GM21737 (cell line): ENCODE results near the gene KRT80.

ENCODE experiments used
- ATAC-seq: cut with Tn5 transposase; IDR thresholded peaks from one replicate; pipeline ENCODE4 v1.9.1; 2021; ENCODE audit warnings: mild to moderate bottlenecking, moderate library complexity; ENCODE audit not compliant: unreplicated experiment

Gene KRT80

GRCh38 chr12:52229836-52230343 lies 38.1 kb upstream of the KRT80 start:
- ATAC-seq: no peak

- no peak for ATAC-seq
Observed at GRCh38 chr12:52228931-52229330, 37.1 kb upstream of the KRT80 start.

DNA sequence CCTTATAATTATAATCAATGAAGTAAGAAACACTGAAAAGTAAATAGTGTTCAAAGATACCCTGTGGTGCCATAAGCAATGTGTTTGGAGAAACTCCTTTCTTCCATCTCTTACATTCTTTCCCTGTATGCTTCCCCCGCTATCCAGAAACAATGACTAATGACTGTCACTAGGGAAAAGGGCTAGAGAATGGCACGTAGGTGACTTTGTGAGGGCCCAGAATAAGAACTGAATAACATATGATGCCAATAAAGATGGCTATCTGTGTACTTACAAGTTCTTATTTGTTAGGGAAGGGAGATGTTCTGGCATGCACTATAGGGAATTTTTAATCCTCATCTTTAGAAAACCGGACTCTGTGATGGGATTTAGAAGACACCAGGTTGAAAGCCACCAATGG lies 36.6 kb upstream of the KRT80 start:
- ATAC-seq: no peak

DNA sequence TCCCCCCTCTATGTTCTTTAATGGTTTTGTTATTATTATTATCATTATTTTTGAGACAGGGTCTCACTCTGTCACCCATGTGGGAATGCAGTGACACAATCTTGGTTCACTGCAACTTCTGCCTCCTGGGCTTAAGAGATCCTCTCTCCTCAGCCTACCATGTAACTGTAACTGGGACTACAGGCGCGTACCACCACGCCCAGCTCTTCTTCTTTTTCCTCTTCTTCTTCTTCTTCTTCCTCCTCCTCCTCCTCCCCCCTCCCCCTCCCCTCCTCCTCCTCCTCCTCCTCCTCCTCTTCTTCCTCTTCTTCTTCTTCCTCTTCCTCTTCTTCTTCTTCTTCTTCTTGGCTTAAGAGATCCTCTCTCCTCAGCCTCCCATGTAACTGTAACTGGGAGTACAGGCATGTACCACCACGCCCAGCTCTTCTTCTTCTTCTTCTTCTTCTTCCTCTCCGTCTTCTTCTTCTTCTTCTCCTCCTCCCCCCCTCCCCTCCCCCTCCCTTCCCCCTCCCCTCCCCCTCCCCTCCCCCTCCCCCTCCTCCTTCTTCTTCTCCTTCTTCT lies 35.9 kb upstream of the KRT80 start:
- no peak for ATAC-seq

- ATAC-seq: no peak
Observed at GRCh38 chr12:52226446-52226845, 34.6 kb upstream of the KRT80 start.

DNA sequence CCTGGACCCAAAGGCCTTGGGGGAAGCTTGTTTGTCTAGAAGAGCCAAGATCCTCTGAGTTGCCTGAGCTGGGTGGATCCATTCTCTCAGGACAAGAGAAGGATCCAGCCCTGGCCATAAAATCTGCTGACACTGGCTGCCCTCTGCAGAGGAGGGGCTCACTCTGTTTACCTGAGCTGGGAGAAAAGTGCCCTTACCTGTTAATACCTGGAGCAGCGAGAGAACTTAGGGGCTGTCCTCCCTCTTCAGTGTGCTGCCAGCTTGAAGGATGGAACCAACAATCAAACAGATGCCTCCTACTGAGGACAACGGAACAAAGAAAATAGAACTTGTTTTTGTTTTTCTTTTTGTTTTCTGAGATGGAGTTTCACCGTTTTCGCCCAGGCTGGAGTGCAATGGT lies 33.9 kb upstream of the KRT80 start:
- no peak for ATAC-seq

- no peak for ATAC-seq
Observed at GRCh38 chr12:52224151-52224550, 32.3 kb upstream of the KRT80 start.

DNA sequence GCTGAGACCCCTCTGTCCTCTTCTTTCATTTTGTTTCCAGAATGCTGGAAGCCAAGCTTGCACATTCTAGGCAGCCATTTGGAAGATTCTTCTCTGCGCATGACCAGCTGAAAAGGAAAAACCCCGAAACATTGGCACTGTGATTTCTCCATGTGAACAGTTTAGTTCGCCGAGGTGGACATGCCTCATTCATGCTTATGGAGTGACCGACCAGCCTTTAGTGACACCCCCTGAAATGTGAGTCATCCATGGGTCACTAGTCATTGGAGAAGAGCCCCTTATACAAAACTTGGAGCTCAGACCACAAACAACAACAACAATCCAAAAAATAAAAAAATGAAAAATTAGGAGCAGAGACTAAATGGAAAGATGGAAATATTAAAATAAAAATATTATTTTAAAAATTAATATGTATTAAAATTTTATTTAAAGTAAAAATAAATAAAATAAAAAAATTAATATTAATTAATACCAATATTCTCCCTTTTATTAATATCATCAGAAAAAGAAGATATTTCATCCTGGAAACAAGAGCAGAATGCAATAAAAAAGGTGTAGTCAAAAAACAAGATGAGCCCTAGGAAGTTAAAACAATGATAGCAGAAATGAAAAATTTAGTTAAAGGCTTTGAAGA lies 31.7 kb upstream of the KRT80 start:
- ATAC-seq: no peak

DNA sequence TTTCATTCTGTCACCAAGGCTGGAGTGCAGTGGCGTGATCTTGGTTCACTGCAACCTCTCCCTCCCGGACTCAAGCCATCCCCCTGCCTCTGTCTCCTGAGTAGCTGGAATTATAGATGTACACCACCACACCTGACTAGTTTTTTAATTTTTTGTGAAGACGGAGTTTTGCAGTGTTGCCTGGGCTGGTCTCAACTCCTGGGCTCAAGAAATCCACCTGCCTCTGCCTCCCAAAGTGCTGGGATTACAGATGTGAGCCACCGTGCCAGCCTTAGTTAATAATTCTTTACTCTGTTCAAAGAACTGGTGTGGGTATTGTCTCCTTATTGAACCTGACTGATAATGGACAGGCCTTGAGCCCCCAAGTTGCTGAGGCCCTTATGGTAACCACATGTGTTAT lies 30.9 kb upstream of the KRT80 start:
- no peak for ATAC-seq

- ATAC-seq: no peak
Observed at GRCh38 chr12:52221912-52222457, 30.2 kb upstream of the KRT80 start.

- ATAC-seq: no peak
Observed at GRCh38 chr12:52221070-52221781, 29.4 kb upstream of the KRT80 start.

GRCh38 chr12:52220477-52220876 lies 28.7 kb upstream of the KRT80 start:
- ATAC-seq: no peak

GRCh38 chr12:52218001-52218400 lies 26.2 kb upstream of the KRT80 start:
- no peak for ATAC-seq

- ATAC-seq: no peak
Observed at GRCh38 chr12:52217223-52217622, 25.4 kb upstream of the KRT80 start.

GRCh38 chr12:52216807-52217206 lies 25.0 kb upstream of the KRT80 start:
- no peak for ATAC-seq

DNA sequence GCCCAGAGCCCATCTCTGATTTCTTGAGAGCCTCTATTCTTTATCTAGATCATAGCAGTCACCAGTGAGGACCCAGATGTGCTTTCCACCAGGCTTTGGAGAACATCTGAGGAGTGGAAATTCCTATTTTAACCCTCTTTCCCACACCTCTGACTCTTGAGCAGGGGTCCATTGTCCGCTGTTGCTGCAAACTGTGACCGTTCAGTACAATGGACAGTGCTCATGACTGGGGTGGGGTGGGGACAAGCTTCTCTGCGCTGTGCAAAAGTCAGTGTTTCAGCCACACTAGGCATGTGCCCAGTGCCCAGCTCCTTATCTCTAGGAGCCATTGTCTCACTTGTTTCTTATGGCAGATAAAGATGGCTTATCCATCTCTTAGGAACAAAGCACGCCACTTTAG lies 24.3 kb upstream of the KRT80 start:
- no peak for ATAC-seq

DNA sequence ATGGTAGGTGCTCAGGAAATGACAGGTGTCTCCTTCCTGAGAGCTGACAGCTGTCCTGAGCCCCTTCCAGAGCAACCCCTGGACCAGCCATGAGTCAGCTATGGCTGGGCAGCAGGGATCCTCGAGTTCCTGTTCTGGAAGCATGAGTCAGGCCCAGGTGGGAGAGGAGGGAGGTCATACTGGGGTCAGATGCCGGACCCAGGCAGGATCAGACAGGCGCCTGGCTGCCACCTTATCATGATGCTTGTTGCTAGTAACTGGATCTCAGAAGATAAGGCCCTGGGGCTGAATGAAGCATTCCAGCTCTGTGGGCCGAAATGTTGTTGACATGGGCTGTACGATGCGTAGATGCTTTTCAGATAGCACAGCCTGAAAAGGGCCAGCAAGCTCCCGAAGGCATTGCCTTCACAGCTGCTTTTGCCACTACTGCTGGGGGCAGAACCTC lies 23.8 kb upstream of the KRT80 start:
- no peak for ATAC-seq

DNA sequence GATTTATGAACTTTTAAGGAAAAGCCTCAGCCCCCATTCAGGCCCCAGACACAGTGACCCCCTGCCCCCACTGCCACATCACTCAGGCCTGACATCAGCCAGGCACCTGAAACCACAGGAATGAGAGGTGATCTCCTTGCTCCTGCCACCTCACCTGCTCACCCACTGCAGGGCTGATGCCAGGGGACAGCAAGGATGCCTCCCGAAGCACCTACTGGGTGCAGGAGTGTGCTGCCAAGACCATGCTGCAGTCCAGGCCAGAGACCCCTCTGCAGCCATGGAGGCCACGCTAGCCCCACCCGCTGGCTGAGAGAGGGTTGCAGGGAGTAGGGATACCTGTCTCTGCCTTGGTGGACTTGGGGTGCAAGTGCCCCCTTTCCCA lies 22.6 kb upstream of the KRT80 start:
- no peak for ATAC-seq

DNA sequence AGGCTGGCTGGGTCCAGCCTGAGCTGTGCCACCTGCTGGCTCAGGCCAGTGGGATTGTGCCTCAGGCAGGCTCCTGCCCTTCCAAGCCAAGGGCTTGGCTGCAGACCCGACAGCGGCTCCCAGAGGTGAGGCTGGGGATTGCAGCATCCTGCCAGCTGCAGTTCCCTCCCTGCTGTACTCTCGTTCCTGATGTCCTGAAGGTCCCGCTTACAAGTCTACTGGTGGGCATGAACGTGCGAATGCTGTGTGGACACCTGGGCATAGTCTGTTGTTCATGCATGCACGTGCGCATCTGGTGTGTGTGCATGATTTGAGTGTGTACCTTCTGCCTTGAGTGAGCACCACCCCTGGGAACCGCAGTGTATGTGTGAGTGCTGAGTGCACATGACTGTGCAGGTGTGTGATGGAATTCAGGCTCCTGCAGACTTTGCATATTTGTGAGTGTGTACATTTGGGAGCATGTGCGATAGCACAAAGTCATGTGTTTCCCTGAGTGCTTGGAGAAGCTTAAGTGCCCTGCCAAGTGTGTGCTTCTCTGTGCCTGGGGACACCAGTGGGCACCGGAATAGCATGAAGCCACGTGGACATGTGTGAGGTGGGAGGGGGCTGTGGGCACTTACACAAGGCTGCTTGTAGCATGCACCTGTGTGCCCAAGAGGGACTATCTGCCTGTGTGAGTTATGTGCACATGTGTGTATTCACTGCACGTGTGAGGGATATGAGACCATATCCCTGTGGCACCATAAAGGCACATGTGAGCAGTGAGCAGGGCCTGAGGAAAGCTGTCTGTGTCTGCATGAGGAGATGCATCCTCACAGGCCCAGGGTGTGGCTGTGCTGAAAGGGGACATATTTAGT lies 22.0 kb upstream of the KRT80 start:
- ATAC-seq: no peak

GRCh38 chr12:52212701-52213563 lies 21.1 kb upstream of the KRT80 start:
- ATAC-seq: no peak
